ENCODE data around the gene BCKDHB. TPM values are rescaled to one million over a fixed set of nuclear protein-coding genes. Genes with fewer than 3 reads are reported as not detected.
A peak's percentile ranks its signal among the peaks of the same experiment; 100 is the strongest.
"Not testable (repeated sequence)": the region's sequence is repeated elsewhere in the genome, so short reads cannot be mapped to it uniquely, and the experiment has no call there.

Gene BCKDHB
- 28.4 TPM for total RNA-seq
- long read RNA-seq, transcript BCKDHB-201 (10 exons, 3,692 nt) = minor isoform, 9 of 60 reads
- long read RNA-seq, transcript BCKDHB-202 (11 exons, 1,514 nt) = major isoform, 32 of 60 reads
- long read RNA-seq, partial matches to known transcripts = 5 of 60 reads
- long read RNA-seq, other reads (novel, unspliced or antisense) = 14 of 60 reads

DNA sequence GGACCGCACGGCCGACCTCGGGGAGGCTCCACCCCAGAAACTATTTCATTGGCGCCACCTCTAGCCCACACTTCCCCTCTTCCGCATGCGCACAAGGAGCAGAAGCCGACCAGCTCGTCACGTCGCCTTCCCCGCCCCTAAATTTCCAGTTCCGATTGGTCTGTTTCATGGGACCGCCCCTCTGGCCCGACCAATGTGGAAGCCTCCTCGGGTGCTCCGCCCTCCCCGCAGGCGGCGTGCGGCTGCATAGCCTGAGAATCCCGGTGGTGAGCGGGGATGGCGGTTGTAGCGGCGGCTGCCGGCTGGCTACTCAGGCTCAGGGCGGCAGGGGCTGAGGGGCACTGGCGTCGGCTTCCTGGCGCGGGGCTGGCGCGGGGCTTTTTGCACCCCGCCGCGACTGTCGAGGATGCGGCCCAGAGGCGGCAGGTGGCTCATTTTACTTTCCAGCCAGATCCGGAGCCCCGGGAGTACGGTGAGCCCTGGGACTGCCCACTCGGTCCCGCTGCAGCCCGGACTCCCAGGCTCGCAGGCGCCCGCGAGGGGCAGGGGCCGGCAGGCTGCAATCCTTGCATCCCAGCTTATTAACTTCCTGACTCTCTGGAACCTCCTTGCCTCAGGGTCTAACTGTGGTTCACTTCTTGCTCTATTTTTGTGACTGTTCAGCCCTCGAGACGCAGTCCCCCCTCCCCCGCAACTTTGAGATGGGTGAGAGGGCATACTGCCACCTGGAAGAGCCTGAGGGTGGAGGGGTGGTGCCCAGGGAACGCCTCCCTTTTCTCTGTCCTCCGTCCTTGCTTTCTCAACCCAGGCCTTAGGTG is at the start of gene BCKDHB:
Gene BCKDHB (plus strand): TSS at position 254 of the 818 bp plus-strand sequence. CDS start 23 bp downstream, at position 277.
- intact Hi-C loops (cut with DNase I) = no loop called here
- ATAC-seq (ENCODE audit: poor library complexity) = peak; percentile 100

DNA sequence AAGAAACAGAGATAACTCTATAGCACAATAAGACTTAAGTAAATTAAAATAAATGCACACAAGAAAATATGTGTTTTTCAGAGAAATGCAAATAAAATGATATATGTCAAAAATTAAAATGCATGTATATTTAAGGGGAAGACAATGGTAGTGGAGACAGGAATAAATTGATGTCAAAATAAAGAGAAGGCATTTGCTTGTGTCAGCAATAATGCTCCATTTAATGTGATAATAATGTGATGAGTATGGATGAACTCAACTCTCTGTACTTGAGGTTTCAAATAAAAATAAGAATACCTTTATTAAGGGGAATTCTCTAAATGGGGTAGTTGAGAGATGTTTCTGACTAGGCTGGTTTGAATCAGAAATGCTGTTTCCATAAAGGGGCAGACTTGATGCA is 45.7 kb upstream of the BCKDHB start:
- intact Hi-C loops (cut with DNase I) = no loop called here
- DNase-seq (no peak), ATAC-seq (ENCODE audit: poor library complexity) (no peak)

More for the DNA sequence above, at the start of gene BCKDHB:
- DNase-seq = peak; percentile 99

- intact Hi-C loops (cut with DNase I); DNase-seq; ATAC-seq (ENCODE audit: poor library complexity): not testable (repeated sequence)
These were observed 38.3 kb upstream of the BCKDHB start for GRCh38 chr6:80068146-80068545.

DNA sequence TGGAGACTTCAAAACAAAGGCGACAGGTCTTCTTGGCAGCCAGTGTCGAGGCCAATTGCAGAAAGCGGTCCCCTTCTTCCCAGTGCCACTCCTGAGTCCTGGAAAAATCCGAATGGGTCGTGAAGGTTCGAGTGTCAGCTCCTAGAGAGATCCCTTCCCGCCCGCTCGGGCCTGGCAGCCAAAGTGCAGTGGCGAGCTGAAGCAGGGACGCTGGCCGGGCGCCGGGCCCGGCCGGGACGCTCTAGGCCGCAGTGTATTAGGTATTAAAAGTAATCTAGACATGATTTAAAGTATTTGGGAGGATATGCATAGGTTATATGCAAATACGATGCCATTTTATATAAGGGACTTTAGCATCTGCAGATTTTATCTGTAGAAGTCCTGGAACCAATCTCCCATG is 36.0 kb upstream of the BCKDHB start:
- DNase-seq; ATAC-seq (ENCODE audit: poor library complexity); intact Hi-C loops (cut with DNase I): not testable (repeated sequence)

DNA sequence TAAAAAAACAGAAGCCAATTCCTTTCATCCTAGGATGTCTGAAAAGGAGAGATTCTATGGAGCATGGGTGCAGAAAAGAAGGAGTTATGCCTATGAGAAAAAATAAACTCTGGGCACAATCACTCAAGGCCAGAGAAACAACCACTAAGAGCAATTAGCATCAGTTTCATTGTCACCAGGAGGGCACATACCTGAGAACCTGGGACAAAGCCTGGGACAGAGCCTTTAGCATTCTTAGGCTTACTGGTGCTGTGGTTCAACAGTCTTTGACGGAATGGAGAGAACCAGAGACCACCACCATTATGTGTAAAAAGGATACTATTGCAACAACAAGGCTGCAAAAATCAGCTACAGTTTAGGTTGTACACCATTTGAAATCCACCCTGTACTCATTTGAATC is 29.4 kb upstream of the BCKDHB start:
- DNase-seq (no peak), ATAC-seq (ENCODE audit: poor library complexity) (no peak)
- intact Hi-C loops (cut with DNase I) = no loop called here

GRCh38 chr6:80088637-80089036 is 17.8 kb upstream of the BCKDHB start:
- intact Hi-C loops (cut with DNase I) = no loop called here
- no peak for DNase-seq
- no peak for ATAC-seq (ENCODE audit: poor library complexity)

DNA sequence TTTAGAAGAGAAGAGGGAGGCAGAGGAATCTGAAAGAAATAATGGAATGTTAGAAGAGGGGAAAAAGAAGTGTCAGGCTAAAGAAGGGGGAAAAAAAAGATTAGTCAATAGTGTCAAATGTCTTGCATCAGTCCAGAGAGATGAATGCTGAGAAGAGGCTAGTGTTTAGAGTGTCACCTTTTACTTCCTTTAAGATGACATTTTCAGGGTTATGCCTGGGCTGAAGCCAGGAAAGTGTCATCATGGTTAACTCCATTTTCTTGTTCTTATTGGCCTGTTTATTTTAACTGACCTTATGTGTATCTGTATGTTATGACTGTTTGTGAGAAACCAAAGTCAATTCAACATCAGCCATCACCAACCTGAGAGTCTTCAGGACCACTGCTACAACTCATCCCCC is 15.0 kb upstream of the BCKDHB start:
- intact Hi-C loops (cut with DNase I) = no loop called here
- DNase-seq = no peak

DNA sequence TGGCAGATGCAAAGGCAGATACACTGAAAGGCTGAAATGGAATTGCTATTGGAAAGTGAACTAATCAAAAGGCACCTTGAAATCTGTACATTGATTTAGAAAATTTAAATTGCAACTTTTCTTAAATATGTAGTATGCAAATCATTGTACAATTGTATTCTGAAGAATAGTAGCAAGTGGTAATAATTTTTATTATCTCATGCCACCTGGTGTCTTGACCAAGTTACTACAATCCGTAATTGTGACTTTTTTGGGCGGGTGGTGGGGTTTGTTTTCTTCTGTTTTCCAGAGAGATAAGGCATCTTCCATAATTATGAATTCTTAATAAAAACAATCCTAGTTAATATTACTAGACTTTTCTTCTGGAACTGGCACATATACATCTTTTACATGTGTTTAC is 12.5 kb upstream of the BCKDHB start:
- ATAC-seq (ENCODE audit: poor library complexity) (no peak), DNase-seq (no peak)
- intact Hi-C loops (cut with DNase I) = no loop called here

More for the DNA sequence above, 15.0 kb upstream of the BCKDHB start:
- no peak for ATAC-seq (ENCODE audit: poor library complexity)

- no peak for ATAC-seq (ENCODE audit: poor library complexity)
- intact Hi-C loops (cut with DNase I) = no loop called here
These were observed 10.9 kb upstream of the BCKDHB start for GRCh38 chr6:80095600-80095999.

GRCh38 chr6:80098392-80098791 is 8.1 kb upstream of the BCKDHB start:
- intact Hi-C loops (cut with DNase I) = no loop called here
- DNase-seq (no peak), ATAC-seq (ENCODE audit: poor library complexity) (no peak)

More at GRCh38 chr6:80095600-80095999, 10.9 kb upstream of the BCKDHB start:
- no peak for DNase-seq

DNA sequence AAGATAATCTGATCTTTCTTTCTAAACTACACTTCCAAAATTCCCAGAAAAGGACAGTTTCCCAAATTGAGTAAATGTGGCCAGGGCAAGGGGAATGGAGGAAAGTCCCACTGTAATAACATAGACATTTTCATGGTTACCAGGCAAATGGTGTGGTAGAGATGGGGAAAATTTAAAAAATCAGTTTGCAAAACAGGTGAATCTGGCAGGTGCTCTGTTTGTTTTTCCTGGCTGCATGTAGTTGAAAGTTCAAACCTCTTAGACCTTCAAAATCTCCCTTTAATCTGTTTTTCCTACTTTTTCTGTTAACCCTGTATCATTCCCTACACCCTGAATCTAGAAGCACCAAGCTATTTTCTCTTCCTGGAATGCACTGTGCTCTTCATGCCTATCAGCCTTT is 2.0 kb upstream of the BCKDHB start:
- intact Hi-C loops (cut with DNase I) = no loop called here
- ATAC-seq (ENCODE audit: poor library complexity) (no peak), DNase-seq (no peak)

- ATAC-seq (ENCODE audit: poor library complexity) (peak; percentile 5), DNase-seq (no peak)
- intact Hi-C loops (cut with DNase I) = no loop called here
These were observed 476 bp upstream of the BCKDHB start for GRCh38 chr6:80105972-80106417.

DNA sequence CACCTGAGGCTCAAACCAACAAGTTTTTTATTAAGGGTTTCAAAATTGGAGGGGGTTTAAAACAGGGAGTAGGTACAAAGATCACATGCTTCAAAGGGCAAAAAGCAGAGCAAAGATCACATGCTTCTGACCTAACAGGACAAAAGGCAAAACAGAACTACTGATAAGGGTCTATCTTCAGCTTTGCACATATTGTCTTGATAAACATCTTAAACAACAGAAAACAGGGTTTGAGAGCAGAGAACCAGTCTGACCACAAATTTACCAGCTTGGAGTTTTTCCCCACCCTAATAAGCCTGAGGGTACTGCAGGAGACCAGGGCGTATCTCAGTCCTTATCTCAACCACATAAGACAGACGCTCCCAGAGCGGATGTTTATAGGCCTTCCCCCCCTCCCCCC is 16.1 kb downstream of the BCKDHB start:
- ATAC-seq (ENCODE audit: poor library complexity); intact Hi-C loops (cut with DNase I); DNase-seq: not testable (repeated sequence)

GRCh38 chr6:80126657-80127345 is 20.3 kb downstream of the BCKDHB start:
- intact Hi-C loops (cut with DNase I) = no loop called here

GRCh38 chr6:80129485-80129884 is 23.0 kb downstream of the BCKDHB start:
- no peak for ATAC-seq (ENCODE audit: poor library complexity)
- DNase-seq = no peak
- intact Hi-C loops (cut with DNase I) = no loop called here

More at GRCh38 chr6:80126657-80127345, 20.3 kb downstream of the BCKDHB start:
- no peak for ATAC-seq (ENCODE audit: poor library complexity)
- no peak for DNase-seq

GRCh38 chr6:80133020-80133419 is 26.5 kb downstream of the BCKDHB start:
- intact Hi-C loops (cut with DNase I) = no loop called here
- peak; percentile 37 for DNase-seq

GRCh38 chr6:80134065-80134464 is 27.6 kb downstream of the BCKDHB start:
- DNase-seq (no peak), ATAC-seq (ENCODE audit: poor library complexity) (no peak)
- intact Hi-C loops (cut with DNase I) = no loop called here

More at GRCh38 chr6:80133020-80133419, 26.5 kb downstream of the BCKDHB start:
- ATAC-seq (ENCODE audit: poor library complexity) = peak; percentile 85

DNA sequence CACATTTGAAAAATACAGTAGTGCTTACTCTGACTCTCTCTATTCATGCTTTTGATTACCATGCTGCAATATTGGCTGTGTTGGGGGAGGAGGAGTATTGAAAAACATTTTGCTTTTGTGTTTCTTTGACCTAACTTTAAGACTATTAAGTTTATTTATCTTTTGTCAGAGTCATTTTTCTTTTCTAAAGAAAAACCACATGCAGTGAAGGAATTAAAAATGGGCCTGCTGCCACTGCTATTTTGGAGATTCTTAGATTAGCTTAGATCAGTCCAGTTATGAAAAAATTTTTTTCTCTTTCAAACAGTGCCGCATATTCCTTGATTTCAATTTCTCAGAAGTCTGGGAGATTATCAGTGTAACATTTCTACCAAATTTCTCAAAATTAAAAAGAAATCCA is 36.1 kb downstream of the BCKDHB start:
- intact Hi-C loops (cut with DNase I) = no loop called here
- DNase-seq = no peak
- no peak for ATAC-seq (ENCODE audit: poor library complexity)

DNA sequence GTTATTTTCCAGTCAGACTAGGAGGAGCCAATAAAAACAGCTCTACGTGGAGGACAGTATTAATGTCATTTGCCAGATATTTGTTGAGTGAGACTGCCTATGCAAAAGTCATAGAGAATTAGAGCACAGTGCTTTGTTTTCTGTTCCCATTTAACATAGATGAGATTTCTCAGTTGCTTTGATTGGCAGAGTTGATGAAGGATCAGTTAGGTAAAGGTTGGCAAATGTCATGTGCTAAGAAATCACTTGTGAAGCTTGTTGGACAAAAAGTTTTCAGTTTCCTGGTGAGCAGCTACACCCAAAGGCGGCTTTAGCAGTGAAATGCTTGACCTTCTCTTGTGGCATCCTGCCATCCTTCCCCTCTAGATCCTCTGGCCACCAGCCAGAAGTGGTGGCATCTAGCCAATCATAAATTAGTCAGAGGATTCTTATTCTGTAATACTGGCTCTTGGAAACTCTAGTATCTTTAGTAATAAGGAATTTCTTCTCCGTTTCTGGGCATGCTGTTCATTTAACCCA is 37.0 kb downstream of the BCKDHB start:
- intact Hi-C loops (cut with DNase I) = no loop called here
- ATAC-seq (ENCODE audit: poor library complexity) = peak; percentile 76
- peak; percentile 49 for DNase-seq

Data from Right ventricle myocardium superior (tissue), 1 donor.